K562 (cell line): Measurements from ENCODE around the gene NR2C2AP. TPM values are rescaled to one million over a fixed set of nuclear protein-coding genes. Genes with fewer than 3 reads are reported as not detected.
A peak's percentile ranks its signal among the peaks of the same experiment; 100 is the strongest.

Experiments used
- ATAC-seq: fragments of 200-7000 bp; cut with Tn5 transposase; 3 replicates; pipeline ENCODE4 v1.9.1; 2020; ENCODE audit warnings: moderate library complexity
- BruUV-seq: library from RNA; stranded (reverse); fragments of 400-500 nt; replicated peaks from 2 replicates; lab custom pipeline; 2021; lab: Mats Ljungman, UMichigan
- CTCF ChIA-PET: fragments of 300-600 bp; formaldehyde crosslinking; extraction: SDS; loops from one replicate; lab custom pipeline; 2021; ENCODE audit warnings: low intra/inter-chr PET ratio; lab: Yijun Ruan, JAX
- POLR2A ChIA-PET: fragments of 300-600, 350-650 bp; sonication (Branson Sonifier 250); formaldehyde crosslinking; extraction: SDS; loops from one replicate; lab custom pipeline; 2021; ENCODE audit warnings: antibody characterized with exemption, inconsistent platforms; lab: Yijun Ruan, JAX
- DNase-seq, 4 experiments: peaks; one replicate each; pipeline versions ENCODE4 v3.0.0 to v3.0.0-alpha.2; 2011 to 2018; ENCODE audit warnings: low spot score in 3 of 4, mixed read lengths in 3 of 4; ENCODE audit errors: extremely low read depth in 1 of 4
- FAIRE-seq: peaks from 2 replicates; lab custom pipeline; 2011; peaks lifted over from hg19 to GRCh38; lab: Jason Lieb, UNC
- H2AFZ ChIP-seq: 2 replicates; pipeline ENCODE4 v1.6.0; 2011; ENCODE audit warnings: low read depth, low read length, control low read depth, inconsistent platforms
- H3K27ac ChIP-seq: fragments of 200-600 bp; 3 replicates; pipeline ENCODE4 v1.8.0; 2011; ENCODE audit warnings: low read depth, mild to moderate bottlenecking, control low read depth, inconsistent platforms, low read length, moderate library complexity, mixed read lengths; ENCODE audit errors: extremely low read depth
- H3K27me3 ChIP-seq, 2 experiments: fragments of 300-600 bp in 1 of 2; 2 replicates in 1 of 2; 3 replicates in 1 of 2; pipeline versions ENCODE4 v1.6.0 to v1.8.0; 2011; ENCODE audit warnings: inconsistent platforms in 2 of 2, low read length in 2 of 2, mild to moderate bottlenecking in 1 of 2, mixed read lengths in 1 of 2, moderate library complexity in 1 of 2; ENCODE audit not compliant: control insufficient read depth in 2 of 2, insufficient read depth in 2 of 2
- H3K36me3 ChIP-seq: fragments of 300-600 bp; 3 replicates; pipeline ENCODE4 v1.8.0; 2011; ENCODE audit warnings: mild to moderate bottlenecking, low read length, inconsistent platforms; ENCODE audit not compliant: control insufficient read depth, insufficient read depth
- H3K4me1 ChIP-seq, 2 experiments: fragments of 200-600 bp in 1 of 2; replicated peaks in 1 of 2; 2 replicates in 1 of 2; 3 replicates in 1 of 2; pipeline versions ENCODE4 v1.5.1 to v1.8.0; 2011; ENCODE audit warnings: inconsistent platforms in 2 of 2, low read length in 2 of 2, mild to moderate bottlenecking in 1 of 2, mixed read lengths in 1 of 2, moderate library complexity in 1 of 2; ENCODE audit not compliant: control insufficient read depth in 2 of 2, insufficient read depth in 2 of 2
- H3K4me2 ChIP-seq: 2 replicates; pipeline ENCODE4 v1.6.1; 2011; ENCODE audit warnings: low read length, control low read depth, inconsistent platforms, mixed read lengths; ENCODE audit not compliant: insufficient read depth
- H3K4me3 ChIP-seq: fragments of 200-600 bp; sonication (generic), shearing (Covaris generic); 2 replicates; pipeline ENCODE4 v1.5.1; 2016; ENCODE audit warnings: control low read depth, inconsistent platforms
- H3K79me2 ChIP-seq: fragments of 200-600 bp; 3 replicates; pipeline ENCODE4 v1.8.0; 2011; ENCODE audit warnings: low read length, inconsistent platforms; ENCODE audit not compliant: control insufficient read depth, insufficient read depth
- H3K9ac ChIP-seq, 2 experiments: 2 replicates each; pipeline versions ENCODE4 v1.6.0 to v1.6.1; 2011; ENCODE audit warnings: low read depth in 2 of 2, low read length in 2 of 2, control low read depth in 1 of 2, inconsistent platforms in 1 of 2, mild to moderate bottlenecking in 1 of 2, mixed read lengths in 1 of 2; ENCODE audit not compliant: insufficient read depth in 1 of 2
- H3K9me1 ChIP-seq: one replicate; pipeline ENCODE4 v1.6.0; 2011; ENCODE audit warnings: inconsistent platforms, mild to moderate bottlenecking, low read length, moderate library complexity; ENCODE audit not compliant: control insufficient read depth, insufficient read depth
- H3K9me3 ChIP-seq: replicated peaks from 2 replicates; pipeline ENCODE4 v1.5.1; 2011; ENCODE audit warnings: low read depth, low read length, inconsistent platforms; ENCODE audit not compliant: control insufficient read depth, insufficient read depth
- H4K20me1 ChIP-seq: replicated peaks from 2 replicates; pipeline ENCODE4 v1.6.1; 2011; ENCODE audit warnings: low read length, inconsistent platforms, mixed read lengths; ENCODE audit not compliant: control insufficient read depth, insufficient read depth
- BRD9 ChIP-seq: fragments of 450-650 bp; IDR thresholded peaks from 2 replicates; pipeline ENCODE4 v1.6.1; 2018; ENCODE audit warnings: low read depth; ENCODE audit not compliant: partially characterized antibody
- EP300 ChIP-seq: IDR thresholded peaks from 2 replicates; pipeline ENCODE4 v1.6.1; 2012; ENCODE audit warnings: low read length, improper control_type of control experiment
- HDAC1 ChIP-seq, 2 experiments: fragments of 450-650 bp; IDR thresholded peaks; 2 replicates each; pipeline ENCODE4 v1.6.1; 2016 to 2017; ENCODE audit warnings: inconsistent platforms in 1 of 2, mild to moderate bottlenecking in 1 of 2, moderate library complexity in 1 of 2
- L3MBTL2 ChIP-seq: fragments of 450-650 bp; IDR thresholded peaks from 2 replicates; pipeline ENCODE4 v1.6.1; 2016; ENCODE audit warnings: mild to moderate bottlenecking, moderate library complexity
- LEF1 ChIP-seq: fragments of 450-650 bp; IDR thresholded peaks from 2 replicates; pipeline ENCODE4 v1.6.1; 2016; ENCODE audit warnings: mild to moderate bottlenecking
- NFIC ChIP-seq: fragments of 450-650 bp; IDR thresholded peaks from 2 replicates; pipeline ENCODE4 v1.6.1; 2017; ENCODE audit warnings: mild to moderate bottlenecking, inconsistent platforms
- PHTF2 ChIP-seq: fragments of 250-450 bp; sonication (Bioruptor Pico); IDR thresholded peaks from 2 replicates; pipeline ENCODE4 v1.5.0; 2021; ENCODE audit warnings: mild to moderate bottlenecking
- POLR2G ChIP-seq: fragments of 200-400 bp; formaldehyde crosslinking; IDR thresholded peaks from 2 replicates; pipeline ENCODE4 v1.6.1; 2017; ENCODE audit warnings: low read depth, mild to moderate bottlenecking, antibody characterized with exemption, low read length, moderate library complexity
- SMARCA5 ChIP-seq: fragments of 450-650 bp; IDR thresholded peaks from 2 replicates; pipeline ENCODE4 v1.6.1; 2016
- TFAM ChIP-seq: fragments of 250-450 bp; sonication (Bioruptor Pico); conservative IDR thresholded peaks from 2 replicates; pipeline ENCODE4 v1.5.0; 2021; ENCODE audit warnings: mild to moderate bottlenecking, moderate library complexity
- WGBS: fragments of 100-300 bp; shearing (Covaris generic); methylation state at CpG from one replicate; pipeline ENCODE4 v1.1.6; 2016; ENCODE audit warnings: low coverage, mixed read lengths; ENCODE audit not compliant: insufficient coverage; ENCODE audit errors: missing lambda C conversion rate; 5-methylcytosine and 5-hydroxymethylcytosine counted together
- in situ Hi-C: fragments of 300-500 bp; cut with MboI; formaldehyde crosslinking; loops from 4 replicates; pipeline ENCODE4 v1.15.0; 2018; ENCODE audit warnings: inconsistent platforms, mixed read lengths
- intact Hi-C: fragments of 100-400 bp; cut with micrococcal nuclease; formaldehyde crosslinking; loops from 2 replicates; pipeline ENCODE4 v1.14.2; 2022
- polyA plus RNA-seq, 8 experiments: library from polyadenylated mRNA; depleted of rRNA in 4 of 8; stranded (reverse) in 5 of 8; unstranded in 3 of 8; fragments of >200 nt; fragmentation: Nextera tagmentation in 2 of 8; fragmentation: Illumina TruSeq in 1 of 8; extraction: Ambion mirVana in 2 of 8; extraction: Trizol in 1 of 8; gene quantifications; 2 replicates each; pipeline versions ENCODE4 v1.2.1 to v1.2.3, GENCODE V29; 2011 to 2014; ENCODE audit warnings: inconsistent platforms in 1 of 8, missing spikeins in 1 of 8
- total RNA-seq, 7 experiments: library from RNA; depleted of rRNA in 6 of 7; stranded (reverse); fragments of >200 nt in 6 of 7; fragmentation: Illumina TruSeq in 2 of 7; extraction: Trizol in 2 of 7; gene quantifications; 2 replicates each; pipeline versions ENCODE4 v1.2.1 to v1.2.3, GENCODE V29; 2011 to 2021; ENCODE audit warnings: low replicate concordance in 1 of 7
- TF ChIP-seq, protein P1 (sequence below): sonication (generic); formaldehyde crosslinking; IDR thresholded peaks from 2 replicates; pipeline ENCODE4 v1.8.0; 2022; ENCODE audit warnings: mild to moderate bottlenecking, missing genetic modification reagents
- TF ChIP-seq, protein P2 (sequence below), 2 experiments: fragments of 450-650 bp; IDR thresholded peaks; 2 replicates each; pipeline ENCODE4 v1.6.1; 2018; ENCODE audit warnings: mild to moderate bottlenecking in 2 of 2, low read depth in 1 of 2; ENCODE audit not compliant: partially characterized antibody in 2 of 2

Gene NR2C2AP
- total and polyA plus RNA-seq, 9 of the 15 experiments (the other 6 are each of a cell fraction or from before 2014, with no cell fraction given), result 23.7 to 77.4 (median 32.4) TPM

DNA sequence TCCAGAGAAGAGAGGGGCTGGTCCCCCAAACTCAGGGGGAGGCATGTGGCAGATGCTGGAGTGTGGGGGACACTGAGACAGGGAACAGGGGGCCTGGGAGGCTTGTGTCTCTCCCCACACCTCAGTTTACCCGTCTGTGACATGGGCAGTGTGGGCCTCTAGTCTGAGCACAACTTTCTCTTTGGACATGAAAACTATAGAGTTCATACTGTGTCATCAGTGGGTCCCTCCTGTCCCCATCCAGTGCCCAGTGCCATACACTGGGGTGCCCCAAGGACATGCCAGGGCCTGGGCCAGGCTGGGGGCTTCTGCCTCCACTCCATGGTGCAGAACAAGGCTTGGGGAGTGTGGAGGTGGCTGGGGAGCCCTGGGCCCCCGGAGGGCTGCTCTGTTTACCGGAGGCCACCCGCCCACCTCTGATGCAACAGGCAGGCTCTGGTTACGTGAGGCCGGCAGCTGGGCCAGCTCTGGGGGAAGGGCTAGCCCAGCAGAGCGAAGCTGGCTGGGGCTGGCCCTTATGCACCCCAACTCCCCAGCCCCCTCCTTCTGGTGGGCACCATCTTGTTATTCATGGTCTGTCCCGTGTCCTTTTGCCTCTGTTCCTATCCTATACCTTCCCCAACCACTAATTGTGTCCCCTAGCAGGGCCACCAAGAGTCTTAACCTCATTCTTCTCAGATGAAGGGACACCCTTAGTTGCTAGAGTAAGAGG is 31.2 kb downstream of the NR2C2AP start:
- ATAC-seq, result peak; percentile 79
- DNase-seq, result peak; percentile 35 to 71 (median 56)
- Histone ChIP-seq H3K4me1 (peaks cover 31 to 34% of the 10 kb centered on the region in 2 experiments; a peak in 4 of 5 replicates), H3K36me3 (peaks cover 6% of the 10 kb centered on the region; the same call in 1 of the 3 replicates), H3K79me2 (no peaks in the 10 kb centered on the region), H4K20me1 (peaks cover 8% of the 10 kb centered on the region), H3K27me3 (no peaks in the 10 kb centered on the region), H2AFZ (0 out of 2 replicates have a peak overlapping the region, but pooled peaks have one; percentile 7), H3K9me3 (no peaks in the 10 kb centered on the region), H3K9ac (peak overlapping the region; percentile 42 to 77), H3K4me2 (peak overlapping the region; percentile 42), H3K27ac (peak overlapping the region; percentile 74), H3K4me3 (no peak overlapping the region), H3K9me1 (peaks cover 2% of the 10 kb centered on the region)
- ChIA-PET CTCF (no interaction called here), POLR2A (no interaction called here)
- intact Hi-C loops, result loop anchor here (5.0 kb wide), 1 partner anchor 35 kb away; the partner anchor contains the start of gene TMEM161A
- FAIRE-seq, result no peak
- no TSS peak for BruUV-seq
- 16% methylated on average over 8 of the region's 8 CpGs for WGBS
- in situ Hi-C loops, result no loop called here
- TF ChIP-seq LEF1 (peak; percentile 72; the same call in 1 of the 2 replicates), SMARCA5 (peak; percentile 98), L3MBTL2 (peak; percentile 15; the same call in 1 of the 2 replicates), TFAM (CRISPR knock-in tag) (no peak), POLR2G (peak; percentile 81), BRD9 (peak; percentile 66), PHTF2 (CRISPR knock-in tag) (no peak), NFIC (0 out of 2 replicates have a peak, but pooled peaks have one; percentile 4), HDAC1 (IDR thresholded peaks at IDR 0.05) (peak in 1 of 2 experiments; percentile 10; a peak in 1 of 4 replicates), EP300 (peak; percentile 55; the same call in 1 of the 2 replicates)
- TF ChIP-seq, protein P1, sequence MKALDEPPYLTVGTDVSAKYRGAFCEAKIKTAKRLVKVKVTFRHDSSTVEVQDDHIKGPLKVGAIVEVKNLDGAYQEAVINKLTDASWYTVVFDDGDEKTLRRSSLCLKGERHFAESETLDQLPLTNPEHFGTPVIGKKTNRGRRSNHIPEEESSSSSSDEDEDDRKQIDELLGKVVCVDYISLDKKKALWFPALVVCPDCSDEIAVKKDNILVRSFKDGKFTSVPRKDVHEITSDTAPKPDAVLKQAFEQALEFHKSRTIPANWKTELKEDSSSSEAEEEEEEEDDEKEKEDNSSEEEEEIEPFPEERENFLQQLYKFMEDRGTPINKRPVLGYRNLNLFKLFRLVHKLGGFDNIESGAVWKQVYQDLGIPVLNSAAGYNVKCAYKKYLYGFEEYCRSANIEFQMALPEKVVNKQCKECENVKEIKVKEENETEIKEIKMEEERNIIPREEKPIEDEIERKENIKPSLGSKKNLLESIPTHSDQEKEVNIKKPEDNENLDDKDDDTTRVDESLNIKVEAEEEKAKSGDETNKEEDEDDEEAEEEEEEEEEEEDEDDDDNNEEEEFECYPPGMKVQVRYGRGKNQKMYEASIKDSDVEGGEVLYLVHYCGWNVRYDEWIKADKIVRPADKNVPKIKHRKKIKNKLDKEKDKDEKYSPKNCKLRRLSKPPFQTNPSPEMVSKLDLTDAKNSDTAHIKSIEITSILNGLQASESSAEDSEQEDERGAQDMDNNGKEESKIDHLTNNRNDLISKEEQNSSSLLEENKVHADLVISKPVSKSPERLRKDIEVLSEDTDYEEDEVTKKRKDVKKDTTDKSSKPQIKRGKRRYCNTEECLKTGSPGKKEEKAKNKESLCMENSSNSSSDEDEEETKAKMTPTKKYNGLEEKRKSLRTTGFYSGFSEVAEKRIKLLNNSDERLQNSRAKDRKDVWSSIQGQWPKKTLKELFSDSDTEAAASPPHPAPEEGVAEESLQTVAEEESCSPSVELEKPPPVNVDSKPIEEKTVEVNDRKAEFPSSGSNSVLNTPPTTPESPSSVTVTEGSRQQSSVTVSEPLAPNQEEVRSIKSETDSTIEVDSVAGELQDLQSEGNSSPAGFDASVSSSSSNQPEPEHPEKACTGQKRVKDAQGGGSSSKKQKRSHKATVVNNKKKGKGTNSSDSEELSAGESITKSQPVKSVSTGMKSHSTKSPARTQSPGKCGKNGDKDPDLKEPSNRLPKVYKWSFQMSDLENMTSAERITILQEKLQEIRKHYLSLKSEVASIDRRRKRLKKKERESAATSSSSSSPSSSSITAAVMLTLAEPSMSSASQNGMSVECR (CRISPR knock-in tag), result peak; percentile 59; the same call in 1 of the 2 replicates
- TF ChIP-seq, protein P2, sequence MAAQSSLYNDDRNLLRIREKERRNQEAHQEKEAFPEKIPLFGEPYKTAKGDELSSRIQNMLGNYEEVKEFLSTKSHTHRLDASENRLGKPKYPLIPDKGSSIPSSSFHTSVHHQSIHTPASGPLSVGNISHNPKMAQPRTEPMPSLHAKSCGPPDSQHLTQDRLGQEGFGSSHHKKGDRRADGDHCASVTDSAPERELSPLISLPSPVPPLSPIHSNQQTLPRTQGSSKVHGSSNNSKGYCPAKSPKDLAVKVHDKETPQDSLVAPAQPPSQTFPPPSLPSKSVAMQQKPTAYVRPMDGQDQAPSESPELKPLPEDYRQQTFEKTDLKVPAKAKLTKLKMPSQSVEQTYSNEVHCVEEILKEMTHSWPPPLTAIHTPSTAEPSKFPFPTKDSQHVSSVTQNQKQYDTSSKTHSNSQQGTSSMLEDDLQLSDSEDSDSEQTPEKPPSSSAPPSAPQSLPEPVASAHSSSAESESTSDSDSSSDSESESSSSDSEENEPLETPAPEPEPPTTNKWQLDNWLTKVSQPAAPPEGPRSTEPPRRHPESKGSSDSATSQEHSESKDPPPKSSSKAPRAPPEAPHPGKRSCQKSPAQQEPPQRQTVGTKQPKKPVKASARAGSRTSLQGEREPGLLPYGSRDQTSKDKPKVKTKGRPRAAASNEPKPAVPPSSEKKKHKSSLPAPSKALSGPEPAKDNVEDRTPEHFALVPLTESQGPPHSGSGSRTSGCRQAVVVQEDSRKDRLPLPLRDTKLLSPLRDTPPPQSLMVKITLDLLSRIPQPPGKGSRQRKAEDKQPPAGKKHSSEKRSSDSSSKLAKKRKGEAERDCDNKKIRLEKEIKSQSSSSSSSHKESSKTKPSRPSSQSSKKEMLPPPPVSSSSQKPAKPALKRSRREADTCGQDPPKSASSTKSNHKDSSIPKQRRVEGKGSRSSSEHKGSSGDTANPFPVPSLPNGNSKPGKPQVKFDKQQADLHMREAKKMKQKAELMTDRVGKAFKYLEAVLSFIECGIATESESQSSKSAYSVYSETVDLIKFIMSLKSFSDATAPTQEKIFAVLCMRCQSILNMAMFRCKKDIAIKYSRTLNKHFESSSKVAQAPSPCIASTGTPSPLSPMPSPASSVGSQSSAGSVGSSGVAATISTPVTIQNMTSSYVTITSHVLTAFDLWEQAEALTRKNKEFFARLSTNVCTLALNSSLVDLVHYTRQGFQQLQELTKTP (IDR thresholded peaks at IDR 0.05; ENCODE audit: low read depth in 1 of 2, partially characterized antibody in 2 of 2), result peak in 1 of 2 experiments; percentile 58
